ENCODE measurements around the gene CCNQ. TPM values are rescaled to one million over a fixed set of nuclear protein-coding genes. Genes with fewer than 3 reads are reported as not detected.

The CCNQ gene
- 23.2 and 43.1 TPM in 2 replicates for total RNA-seq

GRCh38 chrX:153598541-153599191, at the start of gene CCNQ:
Gene CCNQ (minus strand): TSS chrX:153599139. CDS start chrX:153599073, 66 bp downstream.

GRCh38 chrX:153646620-153647373, 47.9 kb upstream of the CCNQ start, which contains the start of gene DUSP9:
Gene DUSP9 (plus strand): TSS chrX:153647203. CDS start chrX:153647954, 751 bp downstream.

Other genes with a start within 250 kb of the CCNQ start
- not detected in 2 replicates for gene PNMA6E, start 197.8 kb downstream of the CCNQ start, total RNA-seq
- 0.34 and 2.5 TPM in 2 replicates for gene ZFP92, start 187.7 kb downstream of the CCNQ start, total RNA-seq
- 0.64 and 3.8 TPM in 2 replicates for gene TREX2, start 153.1 kb downstream of the CCNQ start, total RNA-seq
- 8.0 and 8.2 TPM in 2 replicates for gene HAUS7, start 128.6 kb downstream of the CCNQ start, total RNA-seq
- gene BGN, start 104.2 kb downstream of the CCNQ start, total RNA-seq = 0.21 TPM in 1 of 2 replicates, not detected in the other
- not detected in 2 replicates for gene ATP2B3, start 81.5 kb downstream of the CCNQ start, total RNA-seq
- 0.28 and 0.68 TPM in 2 replicates for gene DUSP9, start 48.1 kb upstream of the CCNQ start, total RNA-seq
- gene PNCK, start 74.7 kb upstream of the CCNQ start, total RNA-seq = 0.34 and 2.5 TPM in 2 replicates
- 29.0 and 77.4 TPM in 2 replicates for gene SLC6A8, start 88.8 kb upstream of the CCNQ start, total RNA-seq
- 229 and 239 TPM in 2 replicates for gene BCAP31, start 125.2 kb upstream of the CCNQ start, total RNA-seq
- 1.0 and 4.3 TPM in 2 replicates for gene ABCD1, start 125.7 kb upstream of the CCNQ start, total RNA-seq
- 2.7 and 28.8 TPM in 2 replicates for gene PLXNB3, start 165.1 kb upstream of the CCNQ start, total RNA-seq
- gene SRPK3, start 181.9 kb upstream of the CCNQ start, total RNA-seq = under 0.01 and 0.14 TPM in 2 replicates
- gene IDH3G, start 195.2 kb upstream of the CCNQ start, total RNA-seq = 22.9 and 38.8 TPM in 2 replicates
- 71.8 and 132 TPM in 2 replicates for gene SSR4, start 195.5 kb upstream of the CCNQ start, total RNA-seq
- gene PDZD4, start 231.4 kb upstream of the CCNQ start, total RNA-seq = 0.36 TPM in 1 of 2 replicates, not detected in the other

Data from nasal cavity respiratory epithelium epithelial cell of viscerocranial mucosa (primary cell).